Neural cell (in vitro differentiated cells): Measurements from ENCODE around the gene STOML2. TPM values are rescaled to one million over a fixed set of nuclear protein-coding genes. Genes with fewer than 3 reads are reported as not detected.

ENCODE experiments used
- H2AFZ ChIP-seq: fragments of 200-600, 300-800 bp; sonication (generic), shearing (Covaris generic); 2 replicates; pipeline ENCODE4 v1.6.0; 2014; ENCODE audit warnings: low read depth, mild to moderate bottlenecking, antibody characterized with exemption, low read length, moderate library complexity
- H3F3A ChIP-seq: fragments of 200-600 bp; shearing (Covaris generic); 2 replicates; pipeline ENCODE4 v1.6.1; 2016; ENCODE audit warnings: mild to moderate bottlenecking, moderate library complexity, mixed read lengths, antibody characterized with exemption, low read length; ENCODE audit not compliant: insufficient read depth, poor library complexity, severe bottlenecking
- H3K27ac ChIP-seq: fragments of 200-600, 300-800 bp; sonication (generic), shearing (Covaris generic); 2 replicates; pipeline ENCODE4 v1.5.1; 2014; ENCODE audit warnings: mild to moderate bottlenecking, low read length, moderate library complexity
- H3K27me3 ChIP-seq: fragments of 300-800, 200-600 bp; sonication (generic), shearing (Covaris generic); 2 replicates; pipeline ENCODE4 v1.6.0; 2014; ENCODE audit warnings: mild to moderate bottlenecking, low read depth, low read length, moderate library complexity; ENCODE audit not compliant: insufficient read depth
- H3K36me3 ChIP-seq: fragments of 300-800, 200-600 bp; sonication (generic), shearing (Covaris generic); 2 replicates; pipeline ENCODE4 v1.5.1; 2014; ENCODE audit warnings: mild to moderate bottlenecking, antibody characterized with exemption, low read length, moderate library complexity; ENCODE audit not compliant: insufficient read depth
- H3K4me2 ChIP-seq: fragments of 300-800, 200-600 bp; sonication (generic), shearing (Covaris generic); 2 replicates; pipeline ENCODE4 v1.6.0; 2014; ENCODE audit warnings: mild to moderate bottlenecking, low read length
- H3K4me3 ChIP-seq: fragments of 300-800, 200-600 bp; sonication (generic), shearing (Covaris generic); 2 replicates; pipeline ENCODE4 v1.5.1; 2014; ENCODE audit warnings: mild to moderate bottlenecking, low read length, moderate library complexity
- H3K79me2 ChIP-seq: fragments of 200-600 bp; shearing (Covaris generic); replicated peaks from 2 replicates; pipeline ENCODE4 v1.6.0; 2014; ENCODE audit warnings: mild to moderate bottlenecking, low read length, moderate library complexity; ENCODE audit not compliant: insufficient read depth
- H3K9ac ChIP-seq: fragments of 300-800, 200-600 bp; sonication (generic), shearing (Covaris generic); 2 replicates; pipeline ENCODE4 v1.6.1; 2016; ENCODE audit warnings: mild to moderate bottlenecking, low read length, mixed read lengths
- H3K9me2 ChIP-seq: fragments of 200-600 bp; shearing (Covaris generic); 2 replicates; pipeline ENCODE4 v1.6.1; 2016; ENCODE audit warnings: mild to moderate bottlenecking, low read length, mixed read lengths; ENCODE audit not compliant: insufficient read depth
- H3K9me3 ChIP-seq: fragments of 200-600, 300-800 bp; sonication (generic), shearing (Covaris generic); 2 replicates; pipeline ENCODE4 v1.6.1; 2016; ENCODE audit warnings: mild to moderate bottlenecking, mixed run types, low read length, moderate library complexity, mixed read lengths
- H4K20me1 ChIP-seq: fragments of 200-600 bp; shearing (Covaris generic); 2 replicates; pipeline ENCODE4 v1.6.1; 2016; ENCODE audit warnings: mild to moderate bottlenecking, mixed run types; ENCODE audit not compliant: insufficient read depth
- CTCF ChIP-seq: fragments of 450-650 bp; IDR thresholded peaks from 2 replicates; pipeline ENCODE4 v1.5.1; 2014; ENCODE audit warnings: antibody characterized with exemption, mild to moderate bottlenecking, moderate library complexity; ENCODE audit not compliant: poor library complexity, severe bottlenecking
- EP300 ChIP-seq: fragments of 450-650 bp; conservative IDR thresholded peaks from 2 replicates; pipeline ENCODE4 v1.6.1; 2014; ENCODE audit warnings: antibody characterized with exemption, mild to moderate bottlenecking, moderate library complexity; ENCODE audit not compliant: poor library complexity, severe bottlenecking
- EZH2 ChIP-seq: fragments of 200-600, 300-800 bp; shearing (Covaris generic), sonication (generic); IDR thresholded peaks from 2 replicates; pipeline ENCODE4 v1.6.1; 2014; ENCODE audit warnings: antibody characterized with exemption, low read length, borderline replicate concordance, mild to moderate bottlenecking; ENCODE audit not compliant: insufficient read depth, poor library complexity, severe bottlenecking
- MXI1 ChIP-seq: fragments of 450-650 bp; conservative IDR thresholded peaks from 2 replicates; pipeline ENCODE4 v1.6.1; 2014; ENCODE audit warnings: antibody characterized with exemption, mild to moderate bottlenecking; ENCODE audit not compliant: poor library complexity, severe bottlenecking
- POLR2AphosphoS5 ChIP-seq: IDR thresholded peaks from 2 replicates; pipeline ENCODE4 v1.6.1; 2012
- RAD21 ChIP-seq: fragments of 450-650 bp; conservative IDR thresholded peaks from 2 replicates; pipeline ENCODE4 v1.6.1; 2014; ENCODE audit warnings: antibody characterized with exemption, mild to moderate bottlenecking, moderate library complexity
- REST ChIP-seq: IDR thresholded peaks from 2 replicates; pipeline ENCODE4 v1.6.1; 2012; ENCODE audit warnings: borderline replicate concordance
- SMC3 ChIP-seq: fragments of 450-650 bp; conservative IDR thresholded peaks from 2 replicates; pipeline ENCODE4 v1.6.1; 2014; ENCODE audit warnings: antibody characterized with exemption, mild to moderate bottlenecking, moderate library complexity; ENCODE audit not compliant: poor library complexity
- TAF1 ChIP-seq: IDR thresholded peaks from 2 replicates; pipeline ENCODE4 v1.6.1; 2012; ENCODE audit warnings: low read depth
- polyA plus RNA-seq: library from polyadenylated mRNA; depleted of rRNA; stranded (reverse); fragments of >200 nt; gene quantifications from 2 replicates; pipeline ENCODE4 v1.2.3, GENCODE V29; 2014

STOML2 gene
- polyA plus RNA-seq, 1 donor from 2014 or later, result 98.3 TPM

DNA sequence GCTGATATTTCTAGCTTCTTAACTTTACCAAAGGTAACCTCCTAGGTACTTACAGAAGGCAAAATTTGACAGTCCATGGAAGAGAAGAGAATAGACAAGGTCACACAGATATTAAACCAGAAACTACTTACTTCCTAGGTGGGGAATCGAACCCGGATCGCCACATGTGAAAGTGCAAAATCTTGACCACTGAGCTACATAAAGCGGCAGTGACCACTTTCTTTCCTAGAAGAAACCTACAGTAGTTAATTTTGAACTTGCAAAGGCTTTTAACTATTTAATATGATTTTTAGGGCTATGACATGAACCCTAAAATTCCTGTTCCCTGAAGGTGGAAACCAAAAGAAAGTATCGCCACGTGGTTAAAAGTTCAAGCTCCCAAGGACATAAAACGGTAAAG lies 33.1 kb upstream of the STOML2 start:
- H3K27ac ChIP-seq, result no peak overlapping the region

GRCh38 chr9:35134920-35135319 lies 32.0 kb upstream of the STOML2 start:
- Histone ChIP-seq H3K27me3 (no peaks in the 10 kb centered on the region), H3K36me3 (no peaks in the 10 kb centered on the region), H3F3A (no peaks in the 10 kb centered on the region), H4K20me1 (no peaks in the 10 kb centered on the region), H3K79me2 (no peaks in the 10 kb centered on the region), H2AFZ (no peak overlapping the region), H3K27ac (no peak overlapping the region), H3K4me2 (no peak overlapping the region), H3K9me2 (no peaks in the 10 kb centered on the region), H3K9ac (no peak overlapping the region), H3K9me3 (no peaks in the 10 kb centered on the region), H3K4me3 (no peak overlapping the region)
- TF ChIP-seq SMC3 (no peak), EZH2 (no peak), EP300 (no peak), REST (no peak), RAD21 (no peak), POLR2AphosphoS5 (no peak), TAF1 (no peak)

More for the DNA sequence above, 33.1 kb upstream of the STOML2 start:
- Histone ChIP-seq H3F3A (no peaks in the 10 kb centered on the region), H3K9me2 (no peaks in the 10 kb centered on the region), H3K9ac (no peak overlapping the region), H3K27me3 (no peaks in the 10 kb centered on the region), H3K36me3 (no peaks in the 10 kb centered on the region), H2AFZ (no peak overlapping the region), H3K9me3 (no peaks in the 10 kb centered on the region), H3K4me2 (no peak overlapping the region), H3K79me2 (no peaks in the 10 kb centered on the region), H4K20me1 (no peaks in the 10 kb centered on the region), H3K4me3 (no peak overlapping the region)
- no peak for TF ChIP-seq MXI1
- no peak for TF ChIP-seq TAF1
- TF ChIP-seq RAD21, result no peak
- no peak for TF ChIP-seq EP300
- no peak for TF ChIP-seq CTCF
- no peak for TF ChIP-seq POLR2AphosphoS5
